K562 (cell line): ENCODE results near the gene TFPI.

Source experiments
- CTCF ChIP-seq, 3 experiments: IDR thresholded peaks in 2 of 3; conservative IDR thresholded peaks in 1 of 3; 2 replicates each; pipeline ENCODE4 v1.5.1; 2011 to 2012; ENCODE audit warnings: low read length in 3 of 3, mild to moderate bottlenecking in 3 of 3, control low read depth in 2 of 3, improper control_type of control experiment in 1 of 3, inconsistent platforms in 1 of 3, low read depth in 1 of 3, mixed read lengths in 1 of 3, moderate library complexity in 1 of 3; ENCODE audit not compliant: insufficient read depth in 2 of 3
- DDX20 ChIP-seq: fragments of 450-650 bp; IDR thresholded peaks from 2 replicates; pipeline ENCODE4 v1.6.1; 2016; ENCODE audit warnings: missing genetic modification characterization, low read depth, mild to moderate bottlenecking, missing compliant biosample characterization, moderate library complexity
- ELF4 ChIP-seq: fragments of 450-650 bp; formaldehyde crosslinking; IDR thresholded peaks from 2 replicates; pipeline ENCODE4 v1.4.0; 2022; ENCODE audit warnings: missing genetic modification characterization
- ELK1 ChIP-seq: sonication (generic); formaldehyde crosslinking; IDR thresholded peaks from 2 replicates; pipeline ENCODE4 v1.8.1; 2022; ENCODE audit warnings: missing genetic modification reagents
- MTA3 ChIP-seq: fragments of 450-650 bp; formaldehyde crosslinking; IDR thresholded peaks from 2 replicates; pipeline ENCODE4 v1.6.1; 2017; ENCODE audit warnings: mild to moderate bottlenecking, borderline replicate concordance
- MYC ChIP-seq, 2 experiments: fragments of 250-450 bp in 1 of 2; sonication (Bioruptor Pico) in 1 of 2; IDR thresholded peaks; 2 replicates each; pipeline versions ENCODE4 v1.5.1 to v1.6.1; 2012 to 2021; ENCODE audit warnings: low read depth in 2 of 2, borderline replicate concordance in 1 of 2, improper control_type of control experiment in 1 of 2, low read length in 1 of 2, mild to moderate bottlenecking in 1 of 2, moderate library complexity in 1 of 2
- NFIC ChIP-seq: fragments of 450-650 bp; IDR thresholded peaks from 2 replicates; pipeline ENCODE4 v1.6.1; 2017; ENCODE audit warnings: mild to moderate bottlenecking, inconsistent platforms
- POLR2A ChIP-seq: fragments of 450-650 bp; conservative IDR thresholded peaks from 2 replicates; pipeline ENCODE4 v1.6.1; 2016
- YY1 ChIP-seq, 3 experiments: IDR thresholded peaks; 2 replicates each; pipeline ENCODE4 v1.6.1; 2011; ENCODE audit warnings: low read length in 2 of 3, mild to moderate bottlenecking in 2 of 3, moderate library complexity in 2 of 3, borderline replicate concordance in 1 of 3, control low read depth in 1 of 3, low read depth in 1 of 3; ENCODE audit not compliant: insufficient read depth in 3 of 3, insufficient replicate concordance in 2 of 3, control insufficient read depth in 1 of 3, insufficient read length in 1 of 3; ENCODE audit errors: extremely low read depth in 1 of 3
- ZBTB34 ChIP-seq: fragments of 250-450 bp; sonication (Bioruptor Pico); IDR thresholded peaks from 2 replicates; pipeline ENCODE4 v1.8.0; 2021; ENCODE audit warnings: mild to moderate bottlenecking, moderate library complexity
- ZNF24 ChIP-seq: fragments of 450-650 bp; IDR thresholded peaks from 2 replicates; pipeline ENCODE4 v1.6.1; 2016
- ZNF395 ChIP-seq: fragments of 200-800 bp; sonication (Bioruptor generic); IDR thresholded peaks from 2 replicates; pipeline ENCODE4 v1.6.1; 2017; ENCODE audit warnings: missing genetic modification characterization, missing compliant biosample characterization
- ZNF830 ChIP-seq: fragments of 250-450 bp; sonication (Bioruptor Pico); IDR thresholded peaks from 2 replicates; pipeline ENCODE4 v1.5.0; 2021; ENCODE audit warnings: mild to moderate bottlenecking

GRCh38 chr2:187493877-187494568 is 60.2 kb downstream of the TFPI start:
- TF ChIP-seq YY1 (IDR thresholded peaks at IDR 0.05; ENCODE audit: borderline replicate concordance in 1 of 3, control insufficient read depth in 1 of 3, extremely low read depth in 1 of 3, insufficient read depth in 3 of 3, insufficient read length in 1 of 3, insufficient replicate concordance in 2 of 3, low read depth in 1 of 3, low read length in 2 of 3) = no peak
- no peak for TF ChIP-seq MTA3
- no peak for TF ChIP-seq POLR2A
- TF ChIP-seq ELK1 (CRISPR knock-in tag) = no peak
- no peak for TF ChIP-seq MYC (IDR thresholded peaks at IDR 0.05; ENCODE audit: low read depth, low read length)
- no peak for TF ChIP-seq MYC (CRISPR knock-in tag; IDR thresholded peaks at IDR 0.05; ENCODE audit: borderline replicate concordance, low read depth)
- TF ChIP-seq ELF4 = no peak
- TF ChIP-seq NFIC = no peak
- no peak for TF ChIP-seq ZNF395 (CRISPR knock-in tag)
- TF ChIP-seq DDX20 (tag) = no peak
- TF ChIP-seq ZBTB34 (CRISPR knock-in tag) = no peak
- TF ChIP-seq ZNF830 = no peak
- no peak for TF ChIP-seq CTCF (IDR thresholded peaks at IDR 0.05 in 2 of 3, conservative IDR thresholded peaks at IDR 0.05 in 1 of 3; ENCODE audit: insufficient read depth in 2 of 3, low read depth in 1 of 3, low read length in 3 of 3)
- TF ChIP-seq ZNF24 = no peak
